SU-DHL-6 (cell line): ENCODE measurements around the gene SUDS3.

Source experiments
- H2AFZ ChIP-seq: fragments of 200-600 bp; sonication (generic); 2 replicates; pipeline ENCODE4 v1.6.1; 2014; ENCODE audit warnings: low read depth, mild to moderate bottlenecking, moderate library complexity, mixed read lengths, antibody characterized with exemption, low read length; ENCODE audit not compliant: severe bottlenecking
- H3F3A ChIP-seq: fragments of 200-600 bp; shearing (Covaris generic); 2 replicates; pipeline ENCODE4 v1.6.0; 2016; ENCODE audit warnings: antibody characterized with exemption, mild to moderate bottlenecking; ENCODE audit not compliant: insufficient read depth
- H3K27ac ChIP-seq: fragments of 200-600 bp; sonication (generic); 2 replicates; pipeline ENCODE4 v1.5.1; 2016; ENCODE audit warnings: low read depth, mild to moderate bottlenecking, low read length, moderate library complexity, mixed read lengths
- H3K27me3 ChIP-seq: fragments of 200-600 bp; sonication (generic), shearing (Covaris generic); 2 replicates; pipeline ENCODE4 v1.6.0; 2014; ENCODE audit warnings: mild to moderate bottlenecking, low read length
- H3K36me3 ChIP-seq: fragments of 200-600 bp; sonication (generic); 2 replicates; pipeline ENCODE4 v1.6.1; 2014; ENCODE audit warnings: mild to moderate bottlenecking, low read length, mixed read lengths
- H3K4me2 ChIP-seq: fragments of 300-600, 200-600 bp; shearing (Covaris generic), sonication (generic); 2 replicates; pipeline ENCODE4 v1.6.0; 2014; ENCODE audit warnings: low read length, low read depth, mild to moderate bottlenecking; ENCODE audit not compliant: poor library complexity, severe bottlenecking
- H3K4me3 ChIP-seq: fragments of 200-600 bp; sonication (generic); 2 replicates; pipeline ENCODE4 v1.5.1; 2014; ENCODE audit warnings: antibody characterized with exemption, low read length, mild to moderate bottlenecking, mixed read lengths; ENCODE audit not compliant: insufficient read depth, poor library complexity, severe bottlenecking
- H3K79me2 ChIP-seq: fragments of 200-600 bp; sonication (generic); 2 replicates; pipeline ENCODE4 v1.6.1; 2014; ENCODE audit warnings: mild to moderate bottlenecking, low read length, moderate library complexity; ENCODE audit not compliant: insufficient read depth
- H3K9ac ChIP-seq: fragments of 200-600 bp; sonication (generic); 2 replicates; pipeline ENCODE4 v1.7.0; 2014; ENCODE audit warnings: mild to moderate bottlenecking, low read length
- H3K9me2 ChIP-seq: fragments of 200-600 bp; sonication (generic); replicated peaks from 2 replicates; pipeline ENCODE4 v1.6.1; 2014; ENCODE audit warnings: low read length; ENCODE audit not compliant: insufficient read depth
- H3K9me3 ChIP-seq: fragments of 200-600 bp; sonication (generic); 2 replicates; pipeline ENCODE4 v1.6.1; 2014; ENCODE audit warnings: low read length, mixed read lengths; ENCODE audit not compliant: insufficient read depth
- H4K20me1 ChIP-seq: fragments of 200-600 bp; sonication (generic); 2 replicates; pipeline ENCODE4 v1.6.1; 2014; ENCODE audit warnings: low read depth, mild to moderate bottlenecking, antibody characterized with exemption, low read length, moderate library complexity, mixed read lengths
- EZH2phosphoT487 ChIP-seq: fragments of 200-600 bp; sonication (generic), shearing (Covaris generic); conservative IDR thresholded peaks from 2 replicates; pipeline ENCODE4 v1.6.1; 2018; ENCODE audit warnings: mild to moderate bottlenecking, antibody characterized with exemption, low read length, moderate library complexity, mixed read lengths
- TF ChIP-seq, protein P1 (sequence below): fragments of 200-600 bp; sonication (generic); IDR thresholded peaks from one replicate; pipeline ENCODE4 v1.5.1; 2017; ENCODE audit warnings: antibody characterized with exemption, mild to moderate bottlenecking, low read length, moderate library complexity; ENCODE audit not compliant: insufficient read depth, poor library complexity, severe bottlenecking

The SUDS3 gene

DNA sequence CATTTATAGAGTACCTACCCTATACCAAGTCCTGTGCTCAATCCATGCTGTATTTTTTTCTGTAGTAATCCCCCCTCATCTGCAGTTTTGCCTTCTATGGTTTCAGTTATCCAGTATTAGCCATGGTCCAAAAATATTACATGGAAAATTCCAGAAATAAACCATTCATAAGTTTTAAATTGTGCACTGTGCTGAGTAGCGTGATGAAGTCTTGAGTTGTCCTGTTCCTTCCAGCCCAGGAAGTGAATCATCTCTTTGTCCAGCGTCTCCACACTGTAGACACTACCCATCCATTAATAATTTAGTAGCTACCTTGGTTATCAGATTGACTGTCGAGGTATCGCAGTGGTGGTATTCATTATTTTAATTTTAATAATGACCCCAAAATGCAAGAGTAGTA lies 54.2 kb downstream of the SUDS3 start:
- H3K4me2 ChIP-seq: no peak overlapping the region
- H3K27ac ChIP-seq: no peak overlapping the region
- no peak overlapping the region for H2AFZ ChIP-seq
- H3K27me3 ChIP-seq: no peaks in the 10 kb centered on the region
- H3K79me2 ChIP-seq: no peaks in the 10 kb centered on the region
- no peak overlapping the region for H3K9ac ChIP-seq
- H3K36me3 ChIP-seq: no peaks in the 10 kb centered on the region
- no peaks in the 10 kb centered on the region for H4K20me1 ChIP-seq
- TF ChIP-seq, protein P1, sequence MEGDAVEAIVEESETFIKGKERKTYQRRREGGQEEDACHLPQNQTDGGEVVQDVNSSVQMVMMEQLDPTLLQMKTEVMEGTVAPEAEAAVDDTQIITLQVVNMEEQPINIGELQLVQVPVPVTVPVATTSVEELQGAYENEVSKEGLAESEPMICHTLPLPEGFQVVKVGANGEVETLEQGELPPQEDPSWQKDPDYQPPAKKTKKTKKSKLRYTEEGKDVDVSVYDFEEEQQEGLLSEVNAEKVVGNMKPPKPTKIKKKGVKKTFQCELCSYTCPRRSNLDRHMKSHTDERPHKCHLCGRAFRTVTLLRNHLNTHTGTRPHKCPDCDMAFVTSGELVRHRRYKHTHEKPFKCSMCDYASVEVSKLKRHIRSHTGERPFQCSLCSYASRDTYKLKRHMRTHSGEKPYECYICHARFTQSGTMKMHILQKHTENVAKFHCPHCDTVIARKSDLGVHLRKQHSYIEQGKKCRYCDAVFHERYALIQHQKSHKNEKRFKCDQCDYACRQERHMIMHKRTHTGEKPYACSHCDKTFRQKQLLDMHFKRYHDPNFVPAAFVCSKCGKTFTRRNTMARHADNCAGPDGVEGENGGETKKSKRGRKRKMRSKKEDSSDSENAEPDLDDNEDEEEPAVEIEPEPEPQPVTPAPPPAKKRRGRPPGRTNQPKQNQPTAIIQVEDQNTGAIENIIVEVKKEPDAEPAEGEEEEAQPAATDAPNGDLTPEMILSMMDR: no peak
- H3K9me2 ChIP-seq: no peaks in the 10 kb centered on the region
- H3K9me3 ChIP-seq: no peaks in the 10 kb centered on the region
- no peaks in the 10 kb centered on the region for H3F3A ChIP-seq
- no peak overlapping the region for H3K4me3 ChIP-seq

DNA sequence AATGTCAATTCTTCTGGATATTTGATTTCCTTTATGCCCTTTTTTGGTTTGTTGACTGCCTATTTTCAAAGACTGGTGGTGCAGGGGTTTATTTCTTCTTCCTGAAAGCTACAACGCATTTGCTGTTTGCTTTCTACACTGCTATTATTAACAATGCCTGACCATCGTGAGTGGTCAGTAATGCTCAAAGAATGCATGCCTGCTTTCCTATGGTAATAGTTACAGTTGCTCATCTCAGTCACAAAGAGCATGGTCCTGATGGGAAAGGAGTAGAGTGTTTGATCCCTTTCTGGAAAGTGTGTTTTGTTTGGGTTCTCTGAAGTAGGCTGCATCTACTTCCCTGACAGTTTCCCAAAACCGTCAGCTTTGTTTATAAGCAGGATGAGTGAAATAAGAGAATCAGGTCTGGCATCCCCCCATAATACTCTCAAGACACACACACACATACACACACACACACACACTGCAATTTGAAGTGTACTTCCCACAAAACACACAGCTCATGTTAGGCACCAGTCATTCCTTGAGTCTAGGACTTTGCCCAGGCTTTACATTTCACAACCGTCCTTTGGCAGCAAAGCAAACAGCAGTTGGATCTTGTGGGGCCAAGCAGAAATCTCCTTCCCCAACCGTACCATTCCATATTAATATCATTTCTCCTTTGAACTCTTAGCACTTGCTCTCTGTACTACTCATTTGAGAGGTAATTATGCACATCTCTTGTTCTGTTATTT lies 56.6 kb downstream of the SUDS3 start:
- no peak overlapping the region for H3K9ac ChIP-seq
- no peak overlapping the region for H3K27ac ChIP-seq
- H3K9me2 ChIP-seq: no peaks in the 10 kb centered on the region
- H3K4me2 ChIP-seq: no peak overlapping the region
- H4K20me1 ChIP-seq: no peaks in the 10 kb centered on the region
- no peaks in the 10 kb centered on the region for H3K27me3 ChIP-seq
- no peaks in the 10 kb centered on the region for H3F3A ChIP-seq
- H3K4me3 ChIP-seq: no peak overlapping the region
- H3K9me3 ChIP-seq: no peaks in the 10 kb centered on the region
- no peaks in the 10 kb centered on the region for H3K79me2 ChIP-seq
- no peaks in the 10 kb centered on the region for H3K36me3 ChIP-seq
- no peak overlapping the region for H2AFZ ChIP-seq
- no peak for TF ChIP-seq EZH2phosphoT487
- TF ChIP-seq, protein P1: no peak

DNA sequence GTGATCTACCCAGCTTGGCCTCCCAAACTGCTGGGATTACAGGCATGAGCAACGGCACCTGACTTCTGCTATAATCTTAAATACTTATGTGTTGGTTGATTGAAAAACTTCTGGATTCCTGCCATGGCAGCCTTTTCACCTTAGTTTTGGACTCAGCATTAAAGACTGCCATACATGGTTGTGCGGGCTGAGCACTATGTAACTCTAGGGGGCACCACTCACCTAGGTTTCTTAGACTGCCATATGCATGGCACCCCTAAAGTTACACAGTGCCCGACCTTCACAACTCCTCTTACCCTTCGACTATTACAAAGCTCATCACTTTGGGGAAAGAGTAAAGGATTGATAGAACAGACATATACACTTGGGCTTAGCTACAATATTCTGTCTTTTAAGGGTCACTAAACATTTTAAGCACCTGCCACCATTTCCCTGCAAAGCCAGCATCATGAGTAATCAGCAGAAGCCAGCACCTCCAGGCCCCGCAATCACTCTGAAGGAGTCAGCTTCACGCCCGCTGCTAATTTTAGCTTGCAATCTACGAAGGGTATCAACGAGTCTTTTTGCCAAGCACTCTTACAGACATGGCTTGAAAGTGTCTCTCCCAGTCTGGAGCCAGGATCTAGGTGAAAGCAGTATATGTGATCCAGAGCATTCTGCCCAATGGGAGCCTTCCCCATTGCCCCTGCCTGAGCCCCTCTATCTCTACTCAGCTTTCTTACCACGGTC lies 59.8 kb downstream of the SUDS3 start:
- H3K9me2 ChIP-seq: no peaks in the 10 kb centered on the region
- TF ChIP-seq, protein P1: peak; percentile 26
- no peak for TF ChIP-seq EZH2phosphoT487
- H3K9me3 ChIP-seq: no peaks in the 10 kb centered on the region
- H3F3A ChIP-seq: no peaks in the 10 kb centered on the region
- H3K4me2 ChIP-seq: no peak overlapping the region
- no peaks in the 10 kb centered on the region for H3K79me2 ChIP-seq
- no peak overlapping the region for H3K9ac ChIP-seq
- no peaks in the 10 kb centered on the region for H3K27me3 ChIP-seq
- H3K4me3 ChIP-seq: no peak overlapping the region
- no peak overlapping the region for H3K27ac ChIP-seq
- no peaks in the 10 kb centered on the region for H3K36me3 ChIP-seq
- no peak overlapping the region for H2AFZ ChIP-seq
- H4K20me1 ChIP-seq: no peaks in the 10 kb centered on the region
